Measurements from ENCODE around the gene UBE2O. TPM values are rescaled to one million over a fixed set of nuclear protein-coding genes. Genes with fewer than 3 reads are reported as not detected.

The UBE2O gene
- total and polyA plus RNA-seq, 8 donors = 10.4 to 19.8 (median 15.9) TPM

DNA sequence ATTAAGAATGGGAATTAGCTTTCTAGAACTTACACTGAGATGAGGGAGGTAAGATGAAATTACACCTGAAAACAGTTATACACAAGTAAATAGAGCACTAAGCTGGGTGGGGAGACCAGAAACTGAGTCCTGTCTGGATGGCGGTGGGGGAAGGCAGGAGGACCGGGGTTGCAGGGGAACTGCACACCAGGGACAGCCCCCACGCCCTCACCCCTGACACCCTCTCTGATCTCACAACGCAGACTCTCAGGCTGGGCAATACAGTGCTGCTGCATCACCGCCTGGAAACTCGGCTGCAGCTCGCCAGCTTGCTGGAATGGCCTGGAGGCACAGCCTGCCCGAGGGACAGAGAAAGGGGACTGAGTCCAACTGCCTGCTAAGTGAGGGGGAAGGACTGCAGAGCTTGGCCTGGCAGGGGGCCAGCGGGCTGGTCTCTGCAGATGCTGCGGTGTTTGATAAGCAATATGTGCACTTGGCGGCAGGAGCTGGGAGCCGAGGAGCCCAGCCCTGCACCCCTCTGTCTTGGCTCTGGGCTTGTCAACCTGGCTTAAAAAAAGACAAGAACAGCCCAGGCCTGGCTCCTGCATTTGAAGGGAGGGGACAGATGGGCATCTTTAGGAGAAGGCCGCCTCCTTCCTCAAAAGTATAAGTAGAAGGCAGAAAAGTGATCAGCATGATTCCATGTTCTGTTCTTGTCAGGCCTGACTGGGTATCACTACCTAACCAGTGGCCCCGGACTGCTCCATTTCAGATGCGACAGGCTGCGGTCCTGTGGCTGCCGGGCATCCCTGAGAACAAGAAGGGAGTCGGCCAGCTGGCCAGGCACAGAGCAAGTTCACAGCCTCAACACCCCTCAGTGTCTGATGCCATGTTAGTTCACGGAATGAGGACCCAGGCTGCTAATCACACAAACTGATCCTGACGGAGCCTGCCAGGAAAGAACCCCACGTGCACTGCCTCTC is 38.3 kb downstream of the UBE2O start:
- TF ChIP-seq, protein P1, sequence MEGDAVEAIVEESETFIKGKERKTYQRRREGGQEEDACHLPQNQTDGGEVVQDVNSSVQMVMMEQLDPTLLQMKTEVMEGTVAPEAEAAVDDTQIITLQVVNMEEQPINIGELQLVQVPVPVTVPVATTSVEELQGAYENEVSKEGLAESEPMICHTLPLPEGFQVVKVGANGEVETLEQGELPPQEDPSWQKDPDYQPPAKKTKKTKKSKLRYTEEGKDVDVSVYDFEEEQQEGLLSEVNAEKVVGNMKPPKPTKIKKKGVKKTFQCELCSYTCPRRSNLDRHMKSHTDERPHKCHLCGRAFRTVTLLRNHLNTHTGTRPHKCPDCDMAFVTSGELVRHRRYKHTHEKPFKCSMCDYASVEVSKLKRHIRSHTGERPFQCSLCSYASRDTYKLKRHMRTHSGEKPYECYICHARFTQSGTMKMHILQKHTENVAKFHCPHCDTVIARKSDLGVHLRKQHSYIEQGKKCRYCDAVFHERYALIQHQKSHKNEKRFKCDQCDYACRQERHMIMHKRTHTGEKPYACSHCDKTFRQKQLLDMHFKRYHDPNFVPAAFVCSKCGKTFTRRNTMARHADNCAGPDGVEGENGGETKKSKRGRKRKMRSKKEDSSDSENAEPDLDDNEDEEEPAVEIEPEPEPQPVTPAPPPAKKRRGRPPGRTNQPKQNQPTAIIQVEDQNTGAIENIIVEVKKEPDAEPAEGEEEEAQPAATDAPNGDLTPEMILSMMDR (IDR thresholded peaks at IDR 0.05) = no peak
- H3K4me3 ChIP-seq = no peak overlapping the region
- no peaks in the 10 kb centered on the region for H3K27me3 ChIP-seq
- peaks cover 0 to 2% (median 0%) of the 10 kb centered on the region in 3 donors for H3K4me1 ChIP-seq
- ATAC-seq = peak; percentile 53 to 81 (median 73)
- WGBS, 2 donors = 42 to 46% methylated on average over 21 of the region's 21 CpGs
- intact Hi-C loops (cut with DNase I) = loop anchor here in 1 of 3 donors (5.0 kb wide), 1 partner anchor 93 kb away; no protein-coding TSS in a partner anchor
- no peaks in the 10 kb centered on the region for H3K9me3 ChIP-seq
- FAIRE-seq = no peak
- no peak overlapping the region for H3K27ac ChIP-seq
- H3K36me3 ChIP-seq = no peaks in the 10 kb centered on the region
- peak; percentile 45 to 91 (median 62) for DNase-seq

- ATAC-seq (no peak), DNase-seq (no peak), FAIRE-seq (no peak)
- Histone ChIP-seq H3K9me3 (no peaks in the 10 kb centered on the region), H3K4me1 (peaks cover 0 to 2% (median 0%) of the 10 kb centered on the region in 3 donors), H3K4me3 (no peak overlapping the region), H3K36me3 (no peaks in the 10 kb centered on the region), H3K27ac (no peak overlapping the region), H3K27me3 (no peaks in the 10 kb centered on the region)
- TF ChIP-seq, protein P1 (IDR thresholded peaks at IDR 0.05) = no peak
- intact Hi-C loops (cut with DNase I) = loop anchor here in 1 of 3 donors (5.0 kb wide), 1 partner anchor 96 kb away; no protein-coding TSS in a partner anchor
- 89 to 91% methylated on average over 5 of the region's 5 CpGs for WGBS, 2 donors
Observed at GRCh38 chr17:76411247-76411646, 41.7 kb downstream of the UBE2O start.

DNA sequence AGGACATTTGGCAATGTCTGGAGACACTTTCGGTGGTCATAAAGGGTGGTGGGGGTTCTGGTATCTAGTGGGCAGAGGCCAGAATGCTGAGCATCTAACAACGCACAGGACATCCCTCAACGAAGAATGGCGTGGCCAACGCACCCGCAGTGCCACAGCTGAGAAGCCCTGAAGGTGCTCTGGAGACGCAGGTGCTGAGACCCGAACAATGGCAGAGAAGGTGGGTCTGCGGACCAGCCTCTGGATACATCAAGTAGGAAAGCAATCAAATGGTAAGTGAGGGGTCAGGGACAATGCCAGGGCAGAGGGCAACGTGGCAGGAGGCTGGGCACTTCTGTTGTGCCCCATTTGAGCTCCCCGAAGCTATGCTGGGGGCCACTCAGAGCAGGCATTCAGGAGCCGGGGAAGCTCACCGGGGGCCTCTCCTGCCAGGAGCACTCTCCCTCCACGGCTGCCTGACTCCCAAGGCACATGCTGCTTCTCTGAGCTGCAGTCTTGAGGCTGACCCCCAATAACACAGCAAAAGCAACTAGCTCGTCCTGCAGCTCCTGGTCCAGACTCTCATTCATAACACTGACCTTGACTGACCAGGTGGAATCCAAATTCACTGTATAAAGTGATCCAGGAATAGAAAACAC is 42.5 kb downstream of the UBE2O start:
- intact Hi-C loops (cut with DNase I) = loop anchor here in 1 of 3 donors (5.0 kb wide), 1 partner anchor 97 kb away; no protein-coding TSS in a partner anchor
- H3K27ac ChIP-seq = no peak overlapping the region
- TF ChIP-seq, protein P1 (IDR thresholded peaks at IDR 0.05) = no peak
- H3K4me1 ChIP-seq = peaks cover 0 to 2% (median 0%) of the 10 kb centered on the region in 3 donors
- H3K27me3 ChIP-seq = no peaks in the 10 kb centered on the region
- 87 to 88% methylated on average over 15 of the region's 15 CpGs for WGBS, 2 donors
- no peak for FAIRE-seq
- DNase-seq = no peak
- ATAC-seq = no peak
- no peaks in the 10 kb centered on the region for H3K9me3 ChIP-seq
- no peak overlapping the region for H3K4me3 ChIP-seq
- H3K36me3 ChIP-seq = no peaks in the 10 kb centered on the region

- ATAC-seq = peak; percentile 57 to 88 (median 80)
- no peak overlapping the region for H3K4me3 ChIP-seq
- no peaks in the 10 kb centered on the region for H3K27me3 ChIP-seq
- DNase-seq = peak; percentile 70 to 91 (median 83)
- FAIRE-seq = no peak
- H3K27ac ChIP-seq = no peak overlapping the region
- no peaks in the 10 kb centered on the region for H3K4me1 ChIP-seq
- H3K9me3 ChIP-seq = no peaks in the 10 kb centered on the region
- intact Hi-C loops (cut with DNase I) = loop anchor here in 1 of 3 donors (10.0 kb wide), 1 partner anchor 97 kb away; the partner anchor contains the start of gene RHBDF2
- 64 to 65% methylated on average over 12 of the region's 12 CpGs for WGBS, 2 donors
- peaks cover 0 to 2% (median 2%) of the 10 kb centered on the region in 3 donors for H3K36me3 ChIP-seq
- TF ChIP-seq, protein P1 (IDR thresholded peaks at IDR 0.05) = peak; percentile 82 to 86 (median 84)
Observed at GRCh38 chr17:76408037-76408849, 44.7 kb downstream of the UBE2O start.
